Progenitor cell of endocrine pancreas (in vitro differentiated cells): ENCODE measurements around the gene MAP4K4. TPM values are rescaled to one million over a fixed set of nuclear protein-coding genes. Genes with fewer than 3 reads are reported as not detected.
"Not testable (repeated sequence)": the region's sequence is repeated elsewhere in the genome, so short reads cannot be mapped to it uniquely, and the experiment has no call there.

ENCODE experiments used
- DNase-seq: peaks from one replicate; pipeline ENCODE4 v3.0.0; 2021; ENCODE audit warnings: low spot score; ENCODE audit not compliant: unreplicated experiment
- H3K27ac Mint-ChIP-seq: 2 replicates; pipeline ENCODE4 v1.8.0; 2021; ENCODE audit warnings: mild to moderate bottlenecking, moderate library complexity, mixed read lengths
- H3K27me3 Mint-ChIP-seq: 2 replicates; pipeline ENCODE4 v1.8.0; 2021; ENCODE audit warnings: mixed read lengths
- H3K36me3 Mint-ChIP-seq: 2 replicates; pipeline ENCODE4 v1.8.0; 2022; ENCODE audit warnings: mixed read lengths; ENCODE audit not compliant: insufficient read depth
- H3K4me1 Mint-ChIP-seq: 2 replicates; pipeline ENCODE4 v1.8.0; 2021; ENCODE audit warnings: low read depth, mixed read lengths
- H3K4me3 Mint-ChIP-seq: 2 replicates; pipeline ENCODE4 v1.8.0; 2021; ENCODE audit warnings: low read depth, mild to moderate bottlenecking, moderate library complexity, mixed read lengths
- H3K9me3 Mint-ChIP-seq: 2 replicates; pipeline ENCODE4 v1.8.0; 2021; ENCODE audit warnings: low read depth, mixed read lengths
- CTCF ChIP-seq: fragments of 200-600 bp; sonication (generic); IDR thresholded peaks from one replicate; pipeline ENCODE4 v1.5.0; 2021; ENCODE audit warnings: antibody characterized with exemption, mild to moderate bottlenecking; ENCODE audit not compliant: unreplicated experiment
- total RNA-seq: library from RNA; stranded (reverse); gene quantifications from 2 replicates; pipeline ENCODE4 v1.2.1, GENCODE V29; 2021

The MAP4K4 gene
- total RNA-seq, 1 donor from 2014 or later = 171 TPM

DNA sequence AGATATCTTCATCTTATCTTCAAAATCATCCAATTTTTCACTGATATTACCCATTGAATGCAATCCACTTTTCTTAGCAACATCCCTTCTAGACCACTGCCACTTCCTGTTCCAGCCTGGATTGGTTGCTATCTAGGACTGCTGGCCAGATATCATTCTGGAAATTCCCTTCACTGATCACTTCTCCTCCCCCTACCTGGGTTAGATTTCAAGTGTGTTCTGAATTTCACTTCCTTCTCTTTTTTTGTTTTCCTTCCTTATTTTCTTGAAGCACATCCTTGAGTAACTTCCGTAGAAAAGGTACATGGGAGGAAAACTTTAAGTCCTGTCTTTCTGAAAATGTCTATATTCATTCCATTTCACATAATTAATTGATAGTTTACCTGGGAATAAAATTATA lies 212.3 kb downstream of the MAP4K4 start:
- H3K36me3 Mint-ChIP-seq = no peaks in the 10 kb centered on the region
- no peaks in the 10 kb centered on the region for H3K27me3 Mint-ChIP-seq
- TF ChIP-seq CTCF = no peak
- peaks cover 2% of the 10 kb centered on the region for H3K4me1 Mint-ChIP-seq
- no peak overlapping the region for H3K4me3 Mint-ChIP-seq
- peaks cover 17% of the 10 kb centered on the region for H3K9me3 Mint-ChIP-seq
- H3K27ac Mint-ChIP-seq = no peak overlapping the region
- DNase-seq = no peak

- no peaks in the 10 kb centered on the region for H3K27me3 Mint-ChIP-seq
Measured at GRCh38 chr2:101912545-101912944, 215.0 kb downstream of the MAP4K4 start.

GRCh38 chr2:101921319-101921952 lies 223.9 kb downstream of the MAP4K4 start:
- Mint-ChIP-seq H3K9me3 (peaks cover 23% of the 10 kb centered on the region), H3K36me3 (peaks cover 2% of the 10 kb centered on the region), H3K4me1 (peaks cover 4% of the 10 kb centered on the region), H3K27ac (no peak overlapping the region), H3K27me3 (no peaks in the 10 kb centered on the region), H3K4me3 (no peak overlapping the region)
- no peak for DNase-seq
- TF ChIP-seq CTCF = no peak

More at GRCh38 chr2:101912545-101912944, 215.0 kb downstream of the MAP4K4 start:
- no peak for TF ChIP-seq CTCF
- H3K4me1 Mint-ChIP-seq = peaks cover 16% of the 10 kb centered on the region
- H3K4me3 Mint-ChIP-seq = no peak overlapping the region
- no peak overlapping the region for H3K27ac Mint-ChIP-seq
- peaks cover 13% of the 10 kb centered on the region for H3K9me3 Mint-ChIP-seq
- H3K36me3 Mint-ChIP-seq = no peaks in the 10 kb centered on the region
- no peak for DNase-seq

GRCh38 chr2:101921953-101922325 lies 224.4 kb downstream of the MAP4K4 start:
- H3K27me3 Mint-ChIP-seq = no peaks in the 10 kb centered on the region
- H3K4me1 Mint-ChIP-seq = no peaks in the 10 kb centered on the region
- H3K9me3 Mint-ChIP-seq = peaks cover 28% of the 10 kb centered on the region
- DNase-seq = no peak
- H3K4me3 Mint-ChIP-seq = no peak overlapping the region
- H3K36me3 Mint-ChIP-seq = peaks cover 2% of the 10 kb centered on the region
- no peak for TF ChIP-seq CTCF
- H3K27ac Mint-ChIP-seq = no peak overlapping the region

DNA sequence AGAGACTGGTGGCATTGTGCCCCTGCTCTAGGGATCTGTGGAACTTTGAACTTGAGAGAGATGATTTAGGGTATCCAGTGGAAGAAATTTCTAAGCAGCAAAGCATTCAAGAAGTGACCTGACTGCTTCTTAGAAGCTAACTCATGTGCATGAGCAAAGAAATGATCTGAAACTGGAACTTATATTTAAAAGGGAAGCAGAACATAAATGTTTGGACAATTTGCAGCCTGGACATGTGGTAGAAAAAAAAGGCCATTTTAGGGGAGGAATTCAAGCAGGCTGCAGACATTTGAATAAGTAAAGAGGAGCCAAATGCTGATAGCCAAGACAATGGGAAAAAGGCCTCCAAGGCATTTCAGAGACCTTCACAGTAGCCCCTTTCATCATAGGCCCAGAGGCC lies 226.8 kb downstream of the MAP4K4 start:
- DNase-seq, H3K27me3 Mint-ChIP-seq, H3K4me3 Mint-ChIP-seq, H3K36me3 Mint-ChIP-seq, H3K4me1 Mint-ChIP-seq, H3K27ac Mint-ChIP-seq: not testable (repeated sequence)
- H3K9me3 Mint-ChIP-seq = peaks cover 33% of the 10 kb centered on the region

DNA sequence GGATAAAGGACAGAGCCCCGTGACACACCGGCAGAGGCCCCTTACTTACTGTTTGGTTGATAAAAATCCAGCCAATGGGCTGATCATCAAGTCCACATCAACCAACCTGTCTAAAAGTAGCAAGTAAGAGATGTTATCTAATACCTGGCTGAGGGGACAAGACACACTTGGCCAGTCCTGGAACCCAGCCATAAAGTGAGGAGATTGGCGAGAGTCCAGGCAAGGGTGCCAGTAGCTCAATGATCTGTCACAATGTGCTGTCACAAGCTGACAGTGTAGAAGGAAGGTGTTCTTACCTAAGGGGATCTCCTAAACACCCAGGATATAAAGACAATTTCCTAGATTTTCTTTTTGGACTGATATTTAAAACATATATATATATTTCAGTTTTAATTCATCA lies 232.5 kb downstream of the MAP4K4 start:
- H3K4me1 Mint-ChIP-seq = no peaks in the 10 kb centered on the region
- H3K4me3 Mint-ChIP-seq = no peak overlapping the region

More for the DNA sequence above, 232.5 kb downstream of the MAP4K4 start:
- H3K36me3 Mint-ChIP-seq = no peaks in the 10 kb centered on the region
- TF ChIP-seq CTCF = no peak
- no peak for DNase-seq
- no peaks in the 10 kb centered on the region for H3K27me3 Mint-ChIP-seq
- H3K27ac Mint-ChIP-seq = no peak overlapping the region
- peaks cover 24% of the 10 kb centered on the region for H3K9me3 Mint-ChIP-seq
